ENCODE data around the gene TRAPPC2L.
"Not testable (repeated sequence)": the region's sequence is repeated elsewhere in the genome, so short reads cannot be mapped to it uniquely, and the experiment has no call there.

The TRAPPC2L gene

DNA sequence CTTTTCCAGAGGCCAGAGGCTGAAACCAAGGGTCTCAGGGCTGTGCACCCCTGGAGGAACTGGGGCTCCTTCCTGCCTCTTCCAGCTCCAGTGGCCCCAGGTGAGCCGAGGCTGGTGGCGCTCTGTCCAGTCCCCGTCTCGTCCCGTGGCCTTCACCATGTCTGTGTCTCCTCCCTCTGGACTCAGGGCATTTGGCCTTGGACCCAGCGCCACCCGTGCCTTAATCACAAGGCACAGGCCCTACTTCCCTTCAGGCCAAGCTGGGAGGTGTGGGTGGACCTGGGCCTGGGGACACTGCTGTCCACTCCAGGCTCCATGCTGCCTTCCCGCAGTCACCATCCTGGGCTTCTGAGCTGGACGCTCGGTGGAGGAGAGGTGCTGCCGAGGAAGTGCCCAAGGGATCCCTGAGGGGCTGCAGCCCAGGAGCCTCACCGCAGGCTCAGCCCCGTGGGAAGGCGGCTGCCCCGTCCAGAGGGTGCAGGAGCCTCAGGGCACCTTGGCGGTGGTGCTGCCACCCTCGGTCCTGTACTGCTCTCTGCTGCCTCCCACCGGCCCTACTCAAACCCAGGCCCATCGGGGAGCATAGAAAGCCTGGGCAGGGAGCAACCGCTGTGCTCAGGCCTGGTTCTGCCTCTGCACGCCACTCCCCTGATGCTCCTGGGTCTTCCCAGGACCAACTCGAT is 35.6 kb upstream of the TRAPPC2L start:
- H3K4me3 ChIP-seq (ENCODE audit: low read length), result no peak overlapping the region
- TF ChIP-seq, protein P1, sequence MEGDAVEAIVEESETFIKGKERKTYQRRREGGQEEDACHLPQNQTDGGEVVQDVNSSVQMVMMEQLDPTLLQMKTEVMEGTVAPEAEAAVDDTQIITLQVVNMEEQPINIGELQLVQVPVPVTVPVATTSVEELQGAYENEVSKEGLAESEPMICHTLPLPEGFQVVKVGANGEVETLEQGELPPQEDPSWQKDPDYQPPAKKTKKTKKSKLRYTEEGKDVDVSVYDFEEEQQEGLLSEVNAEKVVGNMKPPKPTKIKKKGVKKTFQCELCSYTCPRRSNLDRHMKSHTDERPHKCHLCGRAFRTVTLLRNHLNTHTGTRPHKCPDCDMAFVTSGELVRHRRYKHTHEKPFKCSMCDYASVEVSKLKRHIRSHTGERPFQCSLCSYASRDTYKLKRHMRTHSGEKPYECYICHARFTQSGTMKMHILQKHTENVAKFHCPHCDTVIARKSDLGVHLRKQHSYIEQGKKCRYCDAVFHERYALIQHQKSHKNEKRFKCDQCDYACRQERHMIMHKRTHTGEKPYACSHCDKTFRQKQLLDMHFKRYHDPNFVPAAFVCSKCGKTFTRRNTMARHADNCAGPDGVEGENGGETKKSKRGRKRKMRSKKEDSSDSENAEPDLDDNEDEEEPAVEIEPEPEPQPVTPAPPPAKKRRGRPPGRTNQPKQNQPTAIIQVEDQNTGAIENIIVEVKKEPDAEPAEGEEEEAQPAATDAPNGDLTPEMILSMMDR (conservative IDR thresholded peaks at IDR 0.05; ENCODE audit: low read length), result no peak
- DNase-seq (ENCODE audit: low read depth), result no peak

DNA sequence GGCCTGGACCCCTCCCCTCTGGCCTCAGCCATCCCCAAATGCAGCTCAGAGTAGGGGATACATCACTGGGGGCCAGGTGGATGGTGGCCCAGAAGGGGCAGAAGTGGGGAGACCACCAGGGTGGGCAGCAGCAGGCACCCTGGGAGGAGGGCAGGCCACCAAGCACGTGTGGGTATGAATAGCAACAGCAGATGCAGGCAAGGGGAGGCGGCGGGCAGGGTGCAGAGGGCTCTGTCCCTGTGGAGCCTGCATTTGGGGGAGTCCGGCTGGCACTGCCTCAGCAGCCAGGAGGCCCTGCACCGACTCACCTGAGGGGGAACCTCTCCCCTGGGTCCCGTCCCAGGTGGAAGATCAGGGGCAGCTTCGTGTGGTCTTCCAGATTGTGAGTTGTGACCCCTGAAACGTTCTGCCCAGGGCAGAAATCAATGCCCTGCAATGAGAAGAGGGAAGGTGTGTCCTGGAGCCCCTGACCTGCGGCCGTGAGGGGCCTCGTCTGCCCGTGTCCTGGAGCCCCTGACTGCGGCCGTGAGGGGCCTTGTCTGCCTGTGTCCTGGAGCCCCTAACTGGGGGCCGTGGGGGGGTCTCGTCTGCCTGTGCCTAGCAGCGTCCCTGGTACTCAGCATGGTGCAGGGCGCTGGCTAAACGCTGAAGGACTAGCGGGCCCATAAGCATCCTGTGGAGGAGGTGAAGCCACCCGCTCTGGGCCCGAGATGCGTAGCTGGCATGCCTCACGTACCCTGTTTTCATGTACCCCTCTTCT is 34.5 kb upstream of the TRAPPC2L start:
- DNase-seq (ENCODE audit: low read depth), result no peak
- TF ChIP-seq, protein P1 (conservative IDR thresholded peaks at IDR 0.05; ENCODE audit: low read length), result no peak
- H3K4me3 ChIP-seq (ENCODE audit: low read length), result no peak overlapping the region

DNA sequence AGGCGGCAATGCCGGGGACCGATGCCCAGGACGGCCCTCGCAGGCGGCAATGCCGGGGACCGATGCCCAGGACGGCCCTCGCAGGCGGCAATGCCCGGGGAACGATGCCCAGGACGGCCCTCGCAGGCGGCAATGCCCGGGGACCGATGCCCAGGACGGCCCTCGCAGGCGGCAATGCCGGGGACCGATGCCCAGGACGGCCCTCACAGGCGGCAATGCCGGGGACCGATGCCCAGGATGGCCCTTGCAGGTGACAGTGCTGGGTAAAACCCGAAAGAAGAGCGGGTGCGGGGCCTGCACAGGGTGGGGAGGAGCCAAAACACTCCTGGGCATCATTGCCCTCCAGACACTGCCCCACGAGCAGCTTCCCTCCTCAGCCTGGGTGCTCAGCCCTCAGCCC is 33.3 kb upstream of the TRAPPC2L start:
- DNase-seq (ENCODE audit: low read depth); H3K4me3 ChIP-seq (ENCODE audit: low read length): not testable (repeated sequence)

DNA sequence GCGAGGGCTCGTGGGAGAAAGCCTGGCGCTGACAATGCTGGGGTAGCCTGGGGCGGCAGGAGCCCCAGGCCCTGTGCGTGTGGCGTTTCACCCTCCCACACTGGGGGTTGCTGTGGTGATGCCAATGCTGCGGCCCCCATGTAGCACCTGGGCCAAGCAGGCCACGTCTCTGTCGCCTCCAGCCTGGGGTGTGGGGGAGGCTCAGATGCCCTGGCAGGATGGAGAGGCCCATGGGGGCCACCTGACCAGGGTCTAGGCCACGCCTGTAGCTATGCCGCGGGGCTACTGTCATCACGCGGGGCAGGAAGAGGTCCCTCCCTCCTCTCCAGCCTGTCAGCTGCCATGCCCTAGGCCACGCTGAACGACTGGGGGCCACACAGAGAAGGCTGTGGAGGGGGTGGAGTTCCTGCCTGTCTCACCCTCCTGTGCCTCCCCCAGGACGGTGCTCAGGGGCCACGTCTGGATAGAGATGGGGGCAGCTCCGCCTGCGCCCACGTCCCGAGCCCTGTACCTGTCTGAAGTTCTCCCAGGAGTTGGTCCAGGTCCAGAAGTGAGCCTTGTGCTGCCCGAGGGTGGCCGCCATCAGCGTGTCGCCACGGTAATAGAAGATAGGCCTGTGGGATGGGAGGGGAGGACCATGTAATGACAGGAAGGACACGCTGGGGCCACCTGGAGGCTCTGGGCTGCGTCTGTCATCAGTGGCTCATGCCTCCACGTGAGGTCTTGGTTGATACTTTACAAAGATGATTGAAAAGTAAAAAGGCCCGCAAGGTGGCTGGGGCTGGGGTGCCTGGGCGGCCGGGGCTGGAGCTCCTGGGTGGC is 32.5 kb upstream of the TRAPPC2L start:
- TF ChIP-seq, protein P1 (conservative IDR thresholded peaks at IDR 0.05; ENCODE audit: low read length), result no peak
- H3K4me3 ChIP-seq (ENCODE audit: low read length), result no peak overlapping the region

DNA sequence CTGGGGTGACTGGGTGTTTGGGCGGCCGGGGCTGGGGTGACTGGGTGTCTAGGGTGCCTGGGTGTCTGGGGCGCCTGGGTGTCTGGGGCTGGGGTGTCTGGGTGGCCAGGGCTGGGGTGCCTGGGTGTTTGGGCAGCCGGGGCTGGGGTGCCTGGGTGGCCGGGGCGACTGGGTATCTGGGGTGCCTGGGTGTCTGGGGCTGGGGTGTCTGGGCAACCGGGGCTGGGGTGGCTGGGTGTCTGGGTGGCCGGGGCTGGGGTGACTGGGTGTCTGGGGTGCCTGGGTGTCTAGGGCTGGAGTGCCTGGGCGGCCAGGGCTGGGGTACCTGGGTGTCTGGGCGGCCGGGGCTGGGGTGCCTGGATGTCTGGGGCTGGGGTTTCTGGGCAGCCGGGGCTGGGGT is 31.8 kb upstream of the TRAPPC2L start:
- no peak overlapping the region for H3K4me3 ChIP-seq (ENCODE audit: low read length)
- TF ChIP-seq, protein P1 (conservative IDR thresholded peaks at IDR 0.05; ENCODE audit: low read length), result no peak
- DNase-seq (ENCODE audit: low read depth), result no peak

More for the DNA sequence above, 32.5 kb upstream of the TRAPPC2L start:
- no peak for DNase-seq (ENCODE audit: low read depth)

DNA sequence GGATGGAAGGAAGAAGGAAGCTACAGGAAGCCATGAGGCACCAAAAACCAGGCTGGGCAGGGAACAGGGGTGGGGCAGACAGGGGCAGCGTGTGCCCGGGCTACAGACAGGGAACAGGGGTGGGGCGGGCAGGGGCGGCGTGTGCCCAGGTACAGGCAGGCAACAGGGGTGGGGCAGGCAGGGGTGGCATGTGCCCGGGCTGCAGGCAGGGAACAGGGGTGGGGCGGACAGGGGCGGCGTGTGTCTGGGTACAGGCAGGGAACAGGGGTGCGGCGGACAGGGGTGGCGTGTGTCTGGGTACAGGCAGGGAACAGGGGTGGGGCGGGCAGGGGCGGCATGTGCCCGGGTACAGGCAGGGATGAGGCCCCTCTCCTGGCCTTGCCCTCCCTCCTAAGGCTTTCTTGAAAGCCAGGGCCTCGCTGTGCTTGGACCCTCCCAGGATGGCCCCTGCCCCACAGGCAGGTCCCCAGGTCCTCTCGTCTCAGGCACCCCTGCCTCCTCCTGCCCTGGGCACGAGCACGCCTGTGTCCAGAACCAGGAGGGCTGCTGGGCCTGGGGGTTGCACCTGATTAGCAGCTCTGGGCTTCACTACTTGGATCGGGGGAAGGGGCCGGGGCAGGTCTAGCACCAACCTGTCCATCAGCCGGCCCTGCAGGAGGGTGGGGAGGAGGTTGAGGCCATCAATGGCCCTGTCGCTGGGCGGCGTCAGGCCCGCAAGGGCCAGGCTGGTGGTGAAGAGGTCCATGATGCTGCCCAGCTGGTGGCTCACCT is 30.7 kb upstream of the TRAPPC2L start:
- no peak for DNase-seq (ENCODE audit: low read depth)
- no peak overlapping the region for H3K4me3 ChIP-seq (ENCODE audit: low read length)
- TF ChIP-seq, protein P1 (conservative IDR thresholded peaks at IDR 0.05; ENCODE audit: low read length), result no peak

DNA sequence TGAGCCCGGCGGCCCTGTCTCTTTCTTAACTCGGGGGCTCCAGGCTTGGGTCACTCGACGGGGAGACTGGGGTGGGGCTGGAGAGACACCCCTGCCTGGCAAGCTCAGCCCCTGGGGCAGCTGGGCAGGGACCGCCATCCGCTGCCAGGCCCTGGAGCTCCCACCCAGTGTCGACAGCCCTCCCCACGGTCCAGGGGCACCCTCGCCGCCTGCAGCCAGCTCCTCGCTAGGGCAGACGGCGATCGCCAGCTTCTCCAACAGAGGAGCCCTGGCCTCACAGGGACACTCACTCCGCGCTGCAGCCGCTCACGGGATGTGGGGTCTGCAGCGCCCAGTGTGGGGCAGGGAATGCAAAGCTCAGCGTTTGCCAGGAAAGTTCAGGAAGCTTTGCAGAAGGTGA is 29.2 kb upstream of the TRAPPC2L start:
- no peak overlapping the region for H3K4me3 ChIP-seq (ENCODE audit: low read length)
- TF ChIP-seq, protein P1 (conservative IDR thresholded peaks at IDR 0.05; ENCODE audit: low read length), result no peak
- no peak for DNase-seq (ENCODE audit: low read depth)

Measured in AG10803 (cell line).